GM21786 (cell line): ENCODE results near the gene PDC.
"Not testable (repeated sequence)": the region's sequence is repeated elsewhere in the genome, so short reads cannot be mapped to it uniquely, and the experiment has no call there.

ENCODE experiments used
- ATAC-seq: cut with Tn5 transposase; IDR thresholded peaks from one replicate; pipeline ENCODE4 v1.9.1; 2021; ENCODE audit not compliant: unreplicated experiment

PDC gene

GRCh38 chr1:186404454-186405051 is 56.4 kb downstream of the PDC start:
- ATAC-seq: no peak

DNA sequence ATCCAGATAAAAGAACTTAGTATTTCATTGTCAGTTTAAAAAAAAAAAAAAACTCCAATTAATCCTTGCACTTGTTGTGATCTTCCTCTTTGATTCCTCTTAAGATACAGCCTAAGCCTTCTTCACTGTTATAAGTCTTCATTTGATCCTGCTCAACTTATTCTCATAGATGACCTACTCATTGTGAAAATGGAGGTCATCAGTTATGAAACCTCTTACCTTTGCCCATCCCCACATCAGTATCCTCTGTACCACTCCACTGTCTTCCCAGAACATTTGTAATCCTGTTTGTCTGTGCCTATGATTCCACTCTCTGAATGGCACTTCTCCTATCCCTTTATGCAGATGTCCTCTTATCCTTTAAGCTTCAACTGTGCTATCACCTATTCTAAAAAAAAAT is 57.3 kb downstream of the PDC start:
- ATAC-seq: no peak

DNA sequence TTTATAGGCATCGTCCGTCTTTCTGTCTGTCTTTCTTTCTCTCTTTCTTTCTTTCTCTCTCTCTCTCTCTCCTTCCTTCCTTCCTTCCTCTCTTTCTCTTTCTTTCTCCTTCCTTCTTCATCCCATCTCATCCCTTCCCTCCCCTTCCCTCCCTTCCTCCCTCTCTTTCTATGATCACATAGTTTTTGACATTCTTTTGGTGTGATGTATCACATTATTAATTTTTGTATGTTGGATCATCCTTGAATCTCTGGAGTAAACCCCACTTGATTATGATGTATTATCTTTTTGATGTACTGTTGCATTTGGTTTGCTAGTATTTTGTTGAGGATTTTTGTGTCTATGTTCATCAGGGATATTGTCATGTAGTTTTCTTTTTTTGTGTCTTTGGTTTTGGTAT is 59.5 kb downstream of the PDC start:
- not testable (repeated sequence) for ATAC-seq
